HepG2 (cell line): ENCODE results near the gene COX8C. TPM values are rescaled to one million over a fixed set of nuclear protein-coding genes. Genes with fewer than 3 reads are reported as not detected.

ENCODE experiments used
- ATF7 ChIP-seq, 2 experiments: fragments of 450-650 bp in 1 of 2; sonication (generic) in 1 of 2; formaldehyde crosslinking in 1 of 2; IDR thresholded peaks; 2 replicates each; pipeline versions ENCODE4 v1.4.0 to v1.6.1; 2016 to 2020; ENCODE audit warnings: antibody characterized with exemption in 1 of 2, mild to moderate bottlenecking in 1 of 2, missing genetic modification reagents in 1 of 2
- DR1 ChIP-seq: sonication (generic); formaldehyde crosslinking; IDR thresholded peaks from 2 replicates; pipeline ENCODE4 v1.8.0; 2021; ENCODE audit warnings: mild to moderate bottlenecking, missing genetic modification reagents, inconsistent platforms
- EZH2 ChIP-seq: conservative IDR thresholded peaks from 2 replicates; pipeline ENCODE4 v1.6.1; 2012; ENCODE audit warnings: mild to moderate bottlenecking, low read depth, low read length, moderate library complexity
- GATAD1 ChIP-seq: IDR thresholded peaks from 2 replicates; pipeline ENCODE4 v1.6.1; 2016; ENCODE audit warnings: missing genetic modification reagents, missing compliant biosample characterization
- GTF3A ChIP-seq: sonication (generic); formaldehyde crosslinking; conservative IDR thresholded peaks from 2 replicates; pipeline ENCODE4 v1.4.0; 2020; ENCODE audit warnings: mild to moderate bottlenecking, missing genetic modification reagents
- MZF1 ChIP-seq: sonication (generic); formaldehyde crosslinking; IDR thresholded peaks from 2 replicates; pipeline ENCODE4 v1.8.1; 2023; ENCODE audit warnings: mild to moderate bottlenecking, missing genetic modification reagents, borderline replicate concordance
- NFATC3 ChIP-seq: sonication (generic); formaldehyde crosslinking; IDR thresholded peaks from 2 replicates; pipeline ENCODE4 v1.5.1; 2020; ENCODE audit warnings: mild to moderate bottlenecking, missing genetic modification reagents
- PHF8 ChIP-seq: sonication (generic); formaldehyde crosslinking; IDR thresholded peaks from 2 replicates; pipeline ENCODE4 v1.5.0; 2020; ENCODE audit warnings: missing genetic modification reagents
- PRPF4 ChIP-seq: fragments of 200-400 bp; formaldehyde crosslinking; IDR thresholded peaks from 2 replicates; pipeline ENCODE4 v1.6.1; 2016; ENCODE audit warnings: low read length, low read depth; ENCODE audit not compliant: poor library complexity, severe bottlenecking
- SIX4 ChIP-seq: sonication (generic); formaldehyde crosslinking; IDR thresholded peaks from 2 replicates; pipeline ENCODE4 v1.4.0; 2020; ENCODE audit warnings: missing genetic modification reagents
- SKIL ChIP-seq: sonication (generic); formaldehyde crosslinking; IDR thresholded peaks from 2 replicates; pipeline ENCODE4 v1.8.0; 2022; ENCODE audit warnings: missing genetic modification reagents, mild to moderate bottlenecking, moderate library complexity, borderline replicate concordance
- SMARCE1 ChIP-seq: fragments of 450-650 bp; IDR thresholded peaks from 2 replicates; pipeline ENCODE4 v1.6.1; 2017; ENCODE audit warnings: borderline replicate concordance
- SRSF9 ChIP-seq: fragments of 200-400 bp; formaldehyde crosslinking; IDR thresholded peaks from 2 replicates; pipeline ENCODE4 v1.6.1; 2018; ENCODE audit warnings: borderline replicate concordance, mild to moderate bottlenecking, low read depth, low read length; ENCODE audit not compliant: insufficient read depth, poor library complexity, severe bottlenecking
- TCF12 ChIP-seq, 2 experiments: fragments of 450-650 bp in 1 of 2; sonication (generic) in 1 of 2; formaldehyde crosslinking in 1 of 2; IDR thresholded peaks; 2 replicates each; pipeline versions ENCODE4 v1.6.1 to v1.8.0; 2017 to 2022; ENCODE audit warnings: antibody characterized with exemption in 1 of 2, mild to moderate bottlenecking in 1 of 2, missing genetic modification reagents in 1 of 2, moderate library complexity in 1 of 2
- TRIM22 ChIP-seq: fragments of 450-650 bp; IDR thresholded peaks from 2 replicates; pipeline ENCODE4 v1.6.1; 2017
- USF2 ChIP-seq, 2 experiments: sonication (generic) in 1 of 2; formaldehyde crosslinking in 1 of 2; IDR thresholded peaks; 2 replicates each; pipeline versions ENCODE4 v1.5.1 to v1.6.1; 2011 to 2020; ENCODE audit warnings: borderline replicate concordance in 1 of 2, low read depth in 1 of 2, low read length in 1 of 2, mild to moderate bottlenecking in 1 of 2, missing genetic modification reagents in 1 of 2, moderate library complexity in 1 of 2
- WIZ ChIP-seq: sonication (generic); formaldehyde crosslinking; IDR thresholded peaks from 2 replicates; pipeline ENCODE4 v1.5.1; 2020; ENCODE audit warnings: mild to moderate bottlenecking, missing genetic modification reagents
- ZFX ChIP-seq: sonication (generic); formaldehyde crosslinking; IDR thresholded peaks from 2 replicates; pipeline ENCODE4 v1.4.0; 2020; ENCODE audit warnings: mild to moderate bottlenecking, low read depth, missing genetic modification reagents, moderate library complexity
- ZNF136 ChIP-seq: sonication (generic); formaldehyde crosslinking; IDR thresholded peaks from 2 replicates; pipeline ENCODE4 v1.8.1; 2022; ENCODE audit warnings: low read depth, mild to moderate bottlenecking, moderate library complexity, missing genetic modification reagents
- ZNF367 ChIP-seq: sonication (generic); formaldehyde crosslinking; IDR thresholded peaks from 2 replicates; pipeline ENCODE4 v1.4.0; 2020; ENCODE audit warnings: missing genetic modification reagents, borderline replicate concordance
- ZNF691 ChIP-seq: sonication (generic); formaldehyde crosslinking; IDR thresholded peaks from 2 replicates; pipeline ENCODE4 v1.4.0; 2020; ENCODE audit warnings: missing genetic modification reagents, low read depth, mild to moderate bottlenecking, borderline replicate concordance
- ZNF737 ChIP-seq: sonication (generic); formaldehyde crosslinking; IDR thresholded peaks from 2 replicates; pipeline ENCODE4 v1.5.0; 2020; ENCODE audit warnings: missing genetic modification reagents, mild to moderate bottlenecking, borderline replicate concordance
- ZNF782 ChIP-seq: sonication (generic); formaldehyde crosslinking; IDR thresholded peaks from 2 replicates; pipeline ENCODE4 v1.4.0; 2020; ENCODE audit warnings: missing genetic modification reagents, mild to moderate bottlenecking, borderline replicate concordance
- polyA plus RNA-seq, 8 experiments: library from polyadenylated mRNA; depleted of rRNA in 3 of 8; stranded (reverse) in 7 of 8; unstranded in 1 of 8; fragments of >200 nt; fragmentation: Illumina TruSeq in 4 of 8; extraction: Trizol in 4 of 8; gene quantifications; 2 replicates each; pipeline versions ENCODE4 v1.2.1 to v1.2.3, GENCODE V29; 2011 to 2016; ENCODE audit warnings: low read depth in 4 of 8, missing spikeins in 1 of 8, mixed read lengths in 1 of 8; ENCODE audit not compliant: insufficient read depth in 1 of 8
- total RNA-seq, 5 experiments: library from RNA; depleted of rRNA; stranded (reverse); fragments of >200 nt; fragmentation: Illumina TruSeq; extraction: Trizol; gene quantifications; 2 replicates each; pipeline ENCODE4 v1.2.3, GENCODE V29; 2016; ENCODE audit warnings: low read depth in 1 of 5

Gene COX8C
- total and polyA plus RNA-seq, 2 of the 13 experiments (the other 11 are each of a cell fraction or from before 2014, with no cell fraction given): not detected

GRCh38 chr14:93332397-93332852, 14.6 kb upstream of the COX8C start (continued):
- TF ChIP-seq SKIL (CRISPR knock-in tag): no peak
- no peak for TF ChIP-seq ZNF136 (CRISPR knock-in tag)
- TF ChIP-seq GTF3A (CRISPR knock-in tag): no peak
- peak; percentile 47; the same call in 1 of the 2 replicates for TF ChIP-seq ZFX (CRISPR knock-in tag)
- TF ChIP-seq ZNF737 (CRISPR knock-in tag): no peak
- no peak for TF ChIP-seq ZNF782 (CRISPR knock-in tag)
- no peak for TF ChIP-seq SRSF9
- TF ChIP-seq SMARCE1: no peak
- TF ChIP-seq NFATC3 (CRISPR knock-in tag): no peak
- TF ChIP-seq GATAD1 (CRISPR knock-in tag): no peak
- TF ChIP-seq TCF12 (IDR thresholded peaks at IDR 0.05): no peak
- TF ChIP-seq TCF12 (CRISPR knock-in tag; IDR thresholded peaks at IDR 0.05): no peak
- TF ChIP-seq PHF8: peak; percentile 44; the same call in 1 of the 2 replicates
- no peak for TF ChIP-seq MZF1
- TF ChIP-seq EZH2: no peak
- no peak for TF ChIP-seq WIZ (CRISPR knock-in tag)
- TF ChIP-seq USF2 (IDR thresholded peaks at IDR 0.05; ENCODE audit: low read depth, low read length): no peak
- TF ChIP-seq USF2 (CRISPR knock-in tag; IDR thresholded peaks at IDR 0.05; ENCODE audit: borderline replicate concordance): no peak
- TF ChIP-seq SIX4 (CRISPR knock-in tag): no peak
- TF ChIP-seq ZNF367 (CRISPR knock-in tag): no peak
- TF ChIP-seq DR1: no peak
- TF ChIP-seq ATF7 (IDR thresholded peaks at IDR 0.05): no peak
- no peak for TF ChIP-seq ATF7 (CRISPR knock-in tag; IDR thresholded peaks at IDR 0.05)
- no peak for TF ChIP-seq ZNF691 (CRISPR knock-in tag)
- TF ChIP-seq PRPF4: no peak
- TF ChIP-seq TRIM22: no peak
